Ecto neural progenitor cell (in vitro differentiated cells): ENCODE measurements around the gene PLEKHH1.
"Not testable (repeated sequence)": the region's sequence is repeated elsewhere in the genome, so short reads cannot be mapped to it uniquely, and the experiment has no call there.

Source experiments
- DNase-seq: peaks from one replicate; pipeline ENCODE4 v3.0.0-alpha.2; 2018; ENCODE audit warnings: low spot score

The PLEKHH1 gene

GRCh38 chr14:67583711-67584644 is 50.9 kb downstream of the PLEKHH1 start:
- DNase-seq = no peak

GRCh38 chr14:67584978-67585377 is 51.9 kb downstream of the PLEKHH1 start:
- DNase-seq = no peak

- DNase-seq = no peak
Measured at GRCh38 chr14:67586369-67586768, 53.3 kb downstream of the PLEKHH1 start.

GRCh38 chr14:67589204-67589770 is 56.2 kb downstream of the PLEKHH1 start:
- DNase-seq = no peak

- not testable (repeated sequence) for DNase-seq
Measured at GRCh38 chr14:67593650-67594049, 60.6 kb downstream of the PLEKHH1 start.

- no peak for DNase-seq
Measured at GRCh38 chr14:67595392-67595791, 62.3 kb downstream of the PLEKHH1 start.

- peak; percentile 96 for DNase-seq
Measured at GRCh38 chr14:67599698-67600561, 66.8 kb downstream of the PLEKHH1 start, which contains the start of gene PIGH. PIGH (minus strand) TSS chr14:67600268; CDS start chr14:67600203, 65 bp downstream.

- not testable (repeated sequence) for DNase-seq
Measured at GRCh38 chr14:67600562-67600974, 67.5 kb downstream of the PLEKHH1 start.

GRCh38 chr14:67602076-67602475 is 69.0 kb downstream of the PLEKHH1 start:
- DNase-seq = no peak

- no peak for DNase-seq
Measured at GRCh38 chr14:67602995-67603545, 70.0 kb downstream of the PLEKHH1 start.

GRCh38 chr14:67607646-67608045 is 74.6 kb downstream of the PLEKHH1 start:
- DNase-seq = no peak

- DNase-seq = no peak
Measured at GRCh38 chr14:67609642-67610310, 76.7 kb downstream of the PLEKHH1 start.

- no peak for DNase-seq
Measured at GRCh38 chr14:67610491-67610890, 77.4 kb downstream of the PLEKHH1 start.

- no peak for DNase-seq
Measured at GRCh38 chr14:67618617-67619063, 85.5 kb downstream of the PLEKHH1 start.

- peak; percentile 99 for DNase-seq
Measured at GRCh38 chr14:67619446-67620216, 86.5 kb downstream of the PLEKHH1 start, which contains the start of gene ARG2. ARG2 (plus strand) TSS chr14:67619920; CDS start chr14:67619978, 58 bp downstream.

GRCh38 chr14:67620217-67620785 is 87.2 kb downstream of the PLEKHH1 start:
- peak; percentile 73 for DNase-seq

GRCh38 chr14:67622675-67623074 is 89.6 kb downstream of the PLEKHH1 start:
- DNase-seq = no peak

- DNase-seq = no peak
Measured at GRCh38 chr14:67623114-67623513, 90.0 kb downstream of the PLEKHH1 start.

GRCh38 chr14:67626131-67626530 is 93.0 kb downstream of the PLEKHH1 start:
- not testable (repeated sequence) for DNase-seq

GRCh38 chr14:67627519-67627918 is 94.4 kb downstream of the PLEKHH1 start:
- no peak for DNase-seq
